Heart right ventricle (tissue), 16 donors: ENCODE measurements around the gene EFCAB6. TPM values are rescaled to one million over a fixed set of nuclear protein-coding genes. Genes with fewer than 3 reads are reported as not detected.

Experiments used
- ATAC-seq, 8 donors: fragments of 200-7000 bp; cut with Tn5 transposase; one replicate each; pipeline ENCODE4 v1.9.1; 2020; ENCODE audit warnings: mild to moderate bottlenecking in 8 of 8, moderate library complexity in 8 of 8, moderate number of reproducible peaks in 1 of 8
- DNase-seq, 2 donors: peaks; one replicate each; pipeline ENCODE4 v3.0.0-alpha.2; 2020
- H3K27ac ChIP-seq, 10 donors: fragments of 200-600 bp; sonication (generic) in 2 of 10; one replicate each; pipeline versions ENCODE4 v1.5.0 to v1.8.0; 2020 to 2022; ENCODE audit warnings: mild to moderate bottlenecking in 3 of 10
- H3K27me3 ChIP-seq, 7 donors: fragments of 200-600 bp; one replicate each; pipeline ENCODE4 v1.8.0; 2021 to 2022; ENCODE audit warnings: mild to moderate bottlenecking in 2 of 7
- H3K36me3 ChIP-seq, 9 donors: fragments of 200-600 bp; sonication (generic) in 1 of 9; one replicate each; pipeline versions ENCODE4 v1.5.0 to v1.8.0; 2020 to 2022; ENCODE audit warnings: mild to moderate bottlenecking in 2 of 9
- H3K4me1 ChIP-seq, 9 donors: fragments of 200-600 bp; sonication (generic) in 1 of 9; one replicate each; pipeline versions ENCODE4 v1.5.0 to v1.8.0; 2020 to 2022; ENCODE audit warnings: mild to moderate bottlenecking in 4 of 9
- H3K4me3 ChIP-seq, 10 donors: fragments of 200-600 bp; sonication (generic) in 2 of 10; one replicate each; pipeline versions ENCODE4 v1.5.0 to v1.8.0; 2020 to 2022; ENCODE audit warnings: mild to moderate bottlenecking in 7 of 10, moderate library complexity in 2 of 10
- H3K9me3 ChIP-seq, 11 donors: fragments of 200-600 bp in 10 of 11; sonication (generic) in 2 of 11; one replicate each; pipeline versions ENCODE4 v1.5.0 to v1.8.0; 2013 to 2022; ENCODE audit warnings: mild to moderate bottlenecking in 2 of 11, control low read depth in 1 of 11, moderate library complexity in 1 of 11
- WGBS, 2 donors: extraction: QIAGEN DNeasy Blood & Tissue Kit; methylation state at CpG; one replicate each; pipeline ENCODE4 v1.1.7; 2013; ENCODE audit warnings: inconsistent platforms in 1 of 2; 5-methylcytosine and 5-hydroxymethylcytosine counted together
- intact Hi-C, 10 donors: fragments of 100-400 bp; cut with DNase I; formaldehyde crosslinking; loops; one replicate each; pipeline versions ENCODE4 v1.11.1 to v1.14.2; 2022
- polyA plus RNA-seq, 2 donors: library from polyadenylated mRNA; stranded (reverse); fragments of 200-250 nt; gene quantifications; one replicate each; pipeline ENCODE4 v1.2.3, GENCODE V29; 2013
- total RNA-seq, 10 donors: library from RNA; stranded (reverse); fragmentation: NEBNext Ultra II Directional in 3 of 10; extraction: Animal tissue kit (Norgen Biotek cat#: 25700) in 3 of 10; gene quantifications; one replicate each; pipeline versions ENCODE4 v1.2.1 to v1.2.4, GENCODE V29; 2021 to 2023
- TF ChIP-seq, protein P1 (sequence below), 9 donors: fragments of 200-600 bp; sonication (generic) in 2 of 9; IDR thresholded peaks; one replicate each; pipeline versions ENCODE4 v1.5.0 to v1.8.0; 2021 to 2022; ENCODE audit warnings: antibody characterized with exemption in 9 of 9, mild to moderate bottlenecking in 5 of 9, moderate library complexity in 1 of 9
- donor health status: Arrhythmogenic right ventricular cardiomyopathy.
- donor health status: ischemic (EF 13 %, LVEDD 7.1; RV severe dilation, severe dysfunction).
- donor health status: healthy with polysubstance abuse.
- donor health status: DM: no; HTN: yes; CAD: no.
- donor health status: DM: no; HTN: no; CAD: no.
- donor health status: ischemic (EF 25% LVEDD 6.9; RV normal size, moderate dysfunction).
- donor health status: ischemic (EF 25% LVEDD 5.7; RV mildly dilated, moderate dysfunction).
- donor health status: healthy.
- donor health status: DM: yes; HTN: yes; CAD: no.
- donor health status: Ischemic cardiomyopathy.
- donor health status: ischemic (EF 35%, LVEDD 5.7; RV mildly dilated, moderate dysfunction).
- donor health status: nonischemic (EF 11% LVEDD 7.7; RV severe dilation, severe dysfunction).
- donor health status: DM: yes; HTN: yes; CAD: no.
- donor health status: PGD.
- donor health status: ischemic (EF 29% LVEDD 5.4; RV normal size, mild dysfunction).
- donor health status: nonischemic (EF 23%, LVEDD 6.1; RV moderate dilation, normal function).

The EFCAB6 gene
- total and polyA plus RNA-seq, 12 donors: 0.25 to 4.3 (median 1.8) TPM

- WGBS, 2 donors: 91 to 94% methylated on average over 6 of the region's 6 CpGs
- Histone ChIP-seq H3K36me3 (no peaks in the 10 kb centered on the region), H3K4me3 (no peak overlapping the region), H3K4me1 (peaks cover 0 to 9% (median 0%) of the 10 kb centered on the region in 9 donors), H3K27ac (no peak overlapping the region), H3K27me3 (no peaks in the 10 kb centered on the region), H3K9me3 (no peaks in the 10 kb centered on the region)
- TF ChIP-seq, protein P1, sequence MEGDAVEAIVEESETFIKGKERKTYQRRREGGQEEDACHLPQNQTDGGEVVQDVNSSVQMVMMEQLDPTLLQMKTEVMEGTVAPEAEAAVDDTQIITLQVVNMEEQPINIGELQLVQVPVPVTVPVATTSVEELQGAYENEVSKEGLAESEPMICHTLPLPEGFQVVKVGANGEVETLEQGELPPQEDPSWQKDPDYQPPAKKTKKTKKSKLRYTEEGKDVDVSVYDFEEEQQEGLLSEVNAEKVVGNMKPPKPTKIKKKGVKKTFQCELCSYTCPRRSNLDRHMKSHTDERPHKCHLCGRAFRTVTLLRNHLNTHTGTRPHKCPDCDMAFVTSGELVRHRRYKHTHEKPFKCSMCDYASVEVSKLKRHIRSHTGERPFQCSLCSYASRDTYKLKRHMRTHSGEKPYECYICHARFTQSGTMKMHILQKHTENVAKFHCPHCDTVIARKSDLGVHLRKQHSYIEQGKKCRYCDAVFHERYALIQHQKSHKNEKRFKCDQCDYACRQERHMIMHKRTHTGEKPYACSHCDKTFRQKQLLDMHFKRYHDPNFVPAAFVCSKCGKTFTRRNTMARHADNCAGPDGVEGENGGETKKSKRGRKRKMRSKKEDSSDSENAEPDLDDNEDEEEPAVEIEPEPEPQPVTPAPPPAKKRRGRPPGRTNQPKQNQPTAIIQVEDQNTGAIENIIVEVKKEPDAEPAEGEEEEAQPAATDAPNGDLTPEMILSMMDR (IDR thresholded peaks at IDR 0.05): no peak
- intact Hi-C loops: no loop called here
- no peak for ATAC-seq
- no peak for DNase-seq
These were observed 64.2 kb downstream of the EFCAB6 start for GRCh38 chr22:43747877-43748276.

- intact Hi-C loops: no loop called here
- Histone ChIP-seq H3K27ac (no peak overlapping the region), H3K9me3 (no peaks in the 10 kb centered on the region), H3K4me3 (no peak overlapping the region), H3K4me1 (peaks cover 0 to 11% (median 0%) of the 10 kb centered on the region in 9 donors), H3K27me3 (peaks cover 0 to 4% (median 0%) of the 10 kb centered on the region in 7 donors), H3K36me3 (no peaks in the 10 kb centered on the region)
- no peak for ATAC-seq
- WGBS, 2 donors: 86 to 92% methylated on average over 6 of the region's 6 CpGs
- TF ChIP-seq, protein P1 (IDR thresholded peaks at IDR 0.05): no peak
- no peak for DNase-seq
These were observed 65.0 kb downstream of the EFCAB6 start for GRCh38 chr22:43747058-43747457.

DNA sequence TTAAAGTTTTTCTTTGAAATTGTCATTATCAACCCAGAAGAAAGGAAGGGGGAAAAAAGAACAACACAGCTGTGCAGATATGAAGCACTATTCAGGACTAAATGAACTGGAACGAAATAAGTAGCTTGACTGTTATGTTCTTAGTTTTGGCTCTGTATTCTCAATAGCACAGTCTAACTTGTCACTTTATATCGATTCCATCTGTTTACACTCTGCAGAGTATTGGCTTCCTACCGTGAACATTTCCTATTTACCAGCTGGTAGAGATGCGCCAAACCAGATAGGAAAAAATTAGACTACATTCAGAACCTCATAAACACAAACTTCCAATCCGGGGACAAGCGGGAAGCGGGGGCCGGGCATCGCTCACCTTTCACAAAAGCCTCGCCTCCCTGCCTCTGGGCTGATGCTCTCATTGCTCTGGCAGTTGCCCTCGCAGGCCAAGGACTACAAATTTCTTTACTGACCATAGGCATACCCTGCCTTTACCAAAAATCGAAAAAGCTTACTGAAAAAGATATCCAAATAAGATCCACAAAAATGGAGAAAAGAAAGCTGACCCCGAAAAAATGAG lies 66.2 kb downstream of the EFCAB6 start:
- 74 to 81% methylated on average over 13 of the region's 13 CpGs for WGBS, 2 donors
- H3K27ac ChIP-seq: peak overlapping the region in 2 of 10 donors; percentile 23 to 56

GRCh38 chr22:43745411-43745770 lies 66.7 kb downstream of the EFCAB6 start:
- 67 to 74% methylated on average over 7 of the region's 7 CpGs for WGBS, 2 donors
- ATAC-seq (no peak), DNase-seq (no peak)
- Histone ChIP-seq H3K4me1 (peaks cover 0 to 26% (median 9%) of the 10 kb centered on the region in 9 donors), H3K4me3 (no peak overlapping the region), H3K27ac (peak overlapping the region in 3 of 10 donors; percentile 23 to 60 (median 56)), H3K27me3 (peaks cover 0 to 4% (median 0%) of the 10 kb centered on the region in 7 donors), H3K9me3 (no peaks in the 10 kb centered on the region), H3K36me3 (no peaks in the 10 kb centered on the region)
- intact Hi-C loops: no loop called here
- TF ChIP-seq, protein P1 (IDR thresholded peaks at IDR 0.05): no peak

More for the DNA sequence above, 66.2 kb downstream of the EFCAB6 start:
- Histone ChIP-seq H3K4me3 (no peak overlapping the region), H3K9me3 (no peaks in the 10 kb centered on the region), H3K36me3 (no peaks in the 10 kb centered on the region), H3K4me1 (peaks cover 0 to 22% (median 5%) of the 10 kb centered on the region in 9 donors), H3K27me3 (peaks cover 0 to 4% (median 0%) of the 10 kb centered on the region in 7 donors)
- TF ChIP-seq, protein P1 (IDR thresholded peaks at IDR 0.05): no peak
- intact Hi-C loops: no loop called here
- DNase-seq (no peak), ATAC-seq (peak in 5 of 8 donors; percentile 40 to 62 (median 55))
